ENCODE measurements around the gene DAP3.

- TF ChIP-seq, protein P1, sequence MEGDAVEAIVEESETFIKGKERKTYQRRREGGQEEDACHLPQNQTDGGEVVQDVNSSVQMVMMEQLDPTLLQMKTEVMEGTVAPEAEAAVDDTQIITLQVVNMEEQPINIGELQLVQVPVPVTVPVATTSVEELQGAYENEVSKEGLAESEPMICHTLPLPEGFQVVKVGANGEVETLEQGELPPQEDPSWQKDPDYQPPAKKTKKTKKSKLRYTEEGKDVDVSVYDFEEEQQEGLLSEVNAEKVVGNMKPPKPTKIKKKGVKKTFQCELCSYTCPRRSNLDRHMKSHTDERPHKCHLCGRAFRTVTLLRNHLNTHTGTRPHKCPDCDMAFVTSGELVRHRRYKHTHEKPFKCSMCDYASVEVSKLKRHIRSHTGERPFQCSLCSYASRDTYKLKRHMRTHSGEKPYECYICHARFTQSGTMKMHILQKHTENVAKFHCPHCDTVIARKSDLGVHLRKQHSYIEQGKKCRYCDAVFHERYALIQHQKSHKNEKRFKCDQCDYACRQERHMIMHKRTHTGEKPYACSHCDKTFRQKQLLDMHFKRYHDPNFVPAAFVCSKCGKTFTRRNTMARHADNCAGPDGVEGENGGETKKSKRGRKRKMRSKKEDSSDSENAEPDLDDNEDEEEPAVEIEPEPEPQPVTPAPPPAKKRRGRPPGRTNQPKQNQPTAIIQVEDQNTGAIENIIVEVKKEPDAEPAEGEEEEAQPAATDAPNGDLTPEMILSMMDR (IDR thresholded peaks at IDR 0.05), result peak in 5 of 7 experiments; percentile 51 to 69 (median 66)
- no peak for TF ChIP-seq EP300 (IDR thresholded peaks at IDR 0.05)
Measured at GRCh38 chr1:155729031-155729898, 40.4 kb downstream of the DAP3 start.

All from stomach (tissue), 4 donors.